ENCODE measurements around the gene SLC25A48. TPM values are rescaled to one million over a fixed set of nuclear protein-coding genes. Genes with fewer than 3 reads are reported as not detected.

Gene SLC25A48
- total RNA-seq, 1 experiment from 2014 or later: not detected

DNA sequence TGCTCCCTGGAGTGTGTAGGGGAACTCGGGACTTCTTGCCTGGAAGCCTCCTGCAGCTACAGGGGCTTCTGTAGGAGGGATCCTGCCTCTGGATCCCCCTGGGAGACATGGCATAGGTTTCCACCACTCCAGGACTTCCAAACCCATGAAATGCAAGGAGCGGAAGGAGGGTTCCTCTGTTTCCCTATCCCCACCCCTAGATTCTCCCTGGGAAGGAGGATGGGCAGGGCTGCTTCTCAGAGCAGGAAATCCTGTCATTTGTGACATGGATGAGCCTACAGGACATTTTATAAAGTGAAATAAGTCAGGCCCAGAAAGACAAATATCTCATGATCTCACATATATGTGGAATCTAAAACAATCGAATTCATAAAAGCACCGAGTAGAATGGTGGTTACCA, 23.5 kb upstream of the SLC25A48 start:
- intact Hi-C loops (cut with micrococcal nuclease; ENCODE audit: unreplicated experiment): no loop called here
- no TSS peak for BruUV-seq (replicated peaks)
- no peak for DNase-seq (ENCODE audit: low spot score)
- Histone ChIP-seq H3K4me1 (ENCODE audit: insufficient read depth, low read length, poor library complexity, severe bottlenecking) (peaks cover 8% of the 10 kb centered on the region), H3K36me3 (ENCODE audit: insufficient read depth, low read length, poor library complexity, severe bottlenecking) (no peaks in the 10 kb centered on the region), H3K4me3 (ENCODE audit: low read depth, low read length, poor library complexity, severe bottlenecking) (no peak overlapping the region), H3K27me3 (replicated peaks; ENCODE audit: insufficient read depth, low read depth, low read length, poor library complexity) (peaks cover 3% of the 10 kb centered on the region), H3K9me3 (ENCODE audit: low read depth, low read length, poor library complexity, severe bottlenecking) (no peaks in the 10 kb centered on the region), H3K27ac (ENCODE audit: low read depth, low read length, poor library complexity, severe bottlenecking) (peak overlapping the region; percentile 58)
- ChIA-PET CTCF (no interaction called here), POLR2A (ENCODE audit: low non-redundant PET) (no interaction called here)
- TF ChIP-seq, protein P1, sequence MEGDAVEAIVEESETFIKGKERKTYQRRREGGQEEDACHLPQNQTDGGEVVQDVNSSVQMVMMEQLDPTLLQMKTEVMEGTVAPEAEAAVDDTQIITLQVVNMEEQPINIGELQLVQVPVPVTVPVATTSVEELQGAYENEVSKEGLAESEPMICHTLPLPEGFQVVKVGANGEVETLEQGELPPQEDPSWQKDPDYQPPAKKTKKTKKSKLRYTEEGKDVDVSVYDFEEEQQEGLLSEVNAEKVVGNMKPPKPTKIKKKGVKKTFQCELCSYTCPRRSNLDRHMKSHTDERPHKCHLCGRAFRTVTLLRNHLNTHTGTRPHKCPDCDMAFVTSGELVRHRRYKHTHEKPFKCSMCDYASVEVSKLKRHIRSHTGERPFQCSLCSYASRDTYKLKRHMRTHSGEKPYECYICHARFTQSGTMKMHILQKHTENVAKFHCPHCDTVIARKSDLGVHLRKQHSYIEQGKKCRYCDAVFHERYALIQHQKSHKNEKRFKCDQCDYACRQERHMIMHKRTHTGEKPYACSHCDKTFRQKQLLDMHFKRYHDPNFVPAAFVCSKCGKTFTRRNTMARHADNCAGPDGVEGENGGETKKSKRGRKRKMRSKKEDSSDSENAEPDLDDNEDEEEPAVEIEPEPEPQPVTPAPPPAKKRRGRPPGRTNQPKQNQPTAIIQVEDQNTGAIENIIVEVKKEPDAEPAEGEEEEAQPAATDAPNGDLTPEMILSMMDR (conservative IDR thresholded peaks at IDR 0.05; ENCODE audit: low read depth, low read length): no peak
- TF ChIP-seq EZH2 (IDR thresholded peaks at IDR 0.05; ENCODE audit: borderline replicate concordance, low read depth, low read length, poor library complexity, severe bottlenecking): no peak

DNA sequence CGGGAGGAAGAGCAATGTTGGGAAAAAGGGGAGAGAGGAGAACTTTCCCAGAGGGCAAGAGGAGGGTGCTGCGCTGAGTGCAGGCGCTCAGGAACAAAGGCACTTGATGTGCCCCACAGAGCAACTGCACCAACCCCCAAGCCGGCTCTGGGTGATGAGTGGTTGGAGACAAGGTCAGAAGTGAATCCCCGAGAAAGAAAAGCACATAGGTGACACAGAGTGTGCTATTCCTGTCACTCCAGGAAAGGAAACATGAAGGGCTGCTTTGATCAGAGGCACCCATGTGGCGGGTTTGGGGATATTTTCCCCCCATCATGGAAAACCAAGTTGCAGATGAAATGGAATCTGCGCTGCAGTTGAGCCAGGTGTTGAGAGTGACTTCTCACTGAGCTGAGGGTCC, 20.7 kb upstream of the SLC25A48 start:
- no peaks in the 10 kb centered on the region for H3K36me3 ChIP-seq (ENCODE audit: insufficient read depth, low read length, poor library complexity, severe bottlenecking)
- TF ChIP-seq, protein P1 (conservative IDR thresholded peaks at IDR 0.05; ENCODE audit: low read depth, low read length): no peak
- TF ChIP-seq EZH2 (IDR thresholded peaks at IDR 0.05; ENCODE audit: borderline replicate concordance, low read depth, low read length, poor library complexity, severe bottlenecking): no peak
- H3K27ac ChIP-seq (ENCODE audit: low read depth, low read length, poor library complexity, severe bottlenecking): no peak overlapping the region
- BruUV-seq (replicated peaks): no TSS peak
- H3K27me3 ChIP-seq (replicated peaks; ENCODE audit: insufficient read depth, low read depth, low read length, poor library complexity): peaks cover 10% of the 10 kb centered on the region
- DNase-seq (ENCODE audit: low spot score): no peak
- CTCF ChIA-PET: no interaction called here
- intact Hi-C loops (cut with micrococcal nuclease; ENCODE audit: unreplicated experiment): no loop called here
- H3K4me3 ChIP-seq (ENCODE audit: low read depth, low read length, poor library complexity, severe bottlenecking): no peak overlapping the region
- H3K9me3 ChIP-seq (ENCODE audit: low read depth, low read length, poor library complexity, severe bottlenecking): no peaks in the 10 kb centered on the region
- peaks cover 8% of the 10 kb centered on the region for H3K4me1 ChIP-seq (ENCODE audit: insufficient read depth, low read length, poor library complexity, severe bottlenecking)
- POLR2A ChIA-PET (ENCODE audit: low non-redundant PET): no interaction called here

DNA sequence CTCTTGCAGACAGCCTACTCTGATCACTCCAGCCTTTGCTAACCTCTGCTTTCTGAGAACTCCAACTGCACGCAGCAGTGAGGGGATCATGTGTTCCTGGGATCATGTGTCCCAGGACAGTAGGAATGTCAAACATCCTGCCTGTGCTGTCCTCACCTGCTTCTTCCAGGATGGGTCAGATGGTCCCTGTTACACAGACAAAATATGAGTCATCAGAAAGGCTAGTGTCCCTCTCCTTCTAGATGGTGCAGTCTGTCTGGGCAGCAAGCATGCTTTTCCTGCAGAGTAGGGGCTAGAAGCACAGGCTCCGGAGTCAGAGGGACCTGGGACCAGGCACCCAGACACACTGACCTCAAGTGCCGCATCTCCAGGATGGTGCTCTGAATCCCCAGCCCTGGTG, 20.1 kb upstream of the SLC25A48 start:
- POLR2A ChIA-PET (ENCODE audit: low non-redundant PET): no interaction called here
- CTCF ChIA-PET: no interaction called here
- H3K27me3 ChIP-seq (replicated peaks; ENCODE audit: insufficient read depth, low read depth, low read length, poor library complexity): peaks cover 13% of the 10 kb centered on the region
- H3K9me3 ChIP-seq (ENCODE audit: low read depth, low read length, poor library complexity, severe bottlenecking): no peaks in the 10 kb centered on the region
- no peak for TF ChIP-seq EZH2 (IDR thresholded peaks at IDR 0.05; ENCODE audit: borderline replicate concordance, low read depth, low read length, poor library complexity, severe bottlenecking)
- TF ChIP-seq, protein P1 (conservative IDR thresholded peaks at IDR 0.05; ENCODE audit: low read depth, low read length): no peak
- intact Hi-C loops (cut with micrococcal nuclease; ENCODE audit: unreplicated experiment): no loop called here
- no peak for DNase-seq (ENCODE audit: low spot score)
- peaks cover 8% of the 10 kb centered on the region for H3K4me1 ChIP-seq (ENCODE audit: insufficient read depth, low read length, poor library complexity, severe bottlenecking)
- no TSS peak for BruUV-seq (replicated peaks)
- H3K4me3 ChIP-seq (ENCODE audit: low read depth, low read length, poor library complexity, severe bottlenecking): no peak overlapping the region
- H3K36me3 ChIP-seq (ENCODE audit: insufficient read depth, low read length, poor library complexity, severe bottlenecking): no peaks in the 10 kb centered on the region
- no peak overlapping the region for H3K27ac ChIP-seq (ENCODE audit: low read depth, low read length, poor library complexity, severe bottlenecking)

All from A673 (cell line).